GM12875 (cell line): Measurements from ENCODE around the gene SPRR2A.
A peak's percentile ranks its signal among the peaks of the same experiment; 100 is the strongest.

Experiments
- H3K4me3 ChIP-seq: one replicate; pipeline ENCODE4 v1.5.1; 2011; ENCODE audit warnings: low read depth, low read length, control low read depth
- TF ChIP-seq, protein P1 (sequence below): IDR thresholded peaks from 2 replicates; pipeline ENCODE4 v1.5.1; 2011; ENCODE audit warnings: low read depth, mild to moderate bottlenecking, control low read depth, inconsistent platforms, low read length, moderate library complexity, borderline replicate concordance; ENCODE audit not compliant: insufficient read depth

SPRR2A gene

DNA sequence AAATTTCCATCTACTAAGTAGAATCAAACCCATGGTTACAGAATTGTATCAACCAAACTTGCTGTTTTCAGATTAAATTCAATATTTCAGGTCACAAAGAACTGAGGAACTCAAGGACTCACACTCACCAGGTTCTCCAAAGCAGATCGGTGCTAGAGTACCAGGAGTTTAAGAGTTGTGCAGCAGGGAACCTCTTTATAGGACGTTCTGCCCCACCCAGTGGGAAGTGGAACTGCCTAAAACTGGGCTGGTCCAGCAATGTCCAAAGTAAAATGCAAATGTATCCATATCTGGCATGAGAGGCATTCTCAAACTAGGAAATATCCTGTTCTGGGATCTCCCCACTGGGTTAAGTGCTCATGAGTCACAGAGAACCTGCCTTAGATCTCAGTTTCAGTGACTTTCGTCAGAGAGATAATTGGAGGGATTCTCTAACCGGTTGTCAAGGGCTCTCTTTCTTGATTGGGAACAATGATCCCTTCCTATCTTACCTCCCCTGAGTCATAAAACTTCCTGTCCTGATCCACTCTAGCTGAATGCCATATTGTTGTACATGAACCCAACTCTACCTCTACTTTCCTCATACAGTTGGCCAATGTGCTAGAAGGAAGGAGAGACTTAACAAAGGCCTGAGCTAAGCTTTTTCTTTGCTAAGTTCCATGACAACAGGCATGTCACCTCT, 16.2 kb downstream of the SPRR2A start, which contains the start of gene SPRR2D:
Gene SPRR2D (minus strand): TSS at position 171 of the 682 bp plus-strand sequence. CDS start 774 bp downstream, outside the sequence.
- H3K4me3 ChIP-seq, result no peak within 1 kb of the TSS
- TF ChIP-seq, protein P1, sequence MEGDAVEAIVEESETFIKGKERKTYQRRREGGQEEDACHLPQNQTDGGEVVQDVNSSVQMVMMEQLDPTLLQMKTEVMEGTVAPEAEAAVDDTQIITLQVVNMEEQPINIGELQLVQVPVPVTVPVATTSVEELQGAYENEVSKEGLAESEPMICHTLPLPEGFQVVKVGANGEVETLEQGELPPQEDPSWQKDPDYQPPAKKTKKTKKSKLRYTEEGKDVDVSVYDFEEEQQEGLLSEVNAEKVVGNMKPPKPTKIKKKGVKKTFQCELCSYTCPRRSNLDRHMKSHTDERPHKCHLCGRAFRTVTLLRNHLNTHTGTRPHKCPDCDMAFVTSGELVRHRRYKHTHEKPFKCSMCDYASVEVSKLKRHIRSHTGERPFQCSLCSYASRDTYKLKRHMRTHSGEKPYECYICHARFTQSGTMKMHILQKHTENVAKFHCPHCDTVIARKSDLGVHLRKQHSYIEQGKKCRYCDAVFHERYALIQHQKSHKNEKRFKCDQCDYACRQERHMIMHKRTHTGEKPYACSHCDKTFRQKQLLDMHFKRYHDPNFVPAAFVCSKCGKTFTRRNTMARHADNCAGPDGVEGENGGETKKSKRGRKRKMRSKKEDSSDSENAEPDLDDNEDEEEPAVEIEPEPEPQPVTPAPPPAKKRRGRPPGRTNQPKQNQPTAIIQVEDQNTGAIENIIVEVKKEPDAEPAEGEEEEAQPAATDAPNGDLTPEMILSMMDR, result no peak

DNA sequence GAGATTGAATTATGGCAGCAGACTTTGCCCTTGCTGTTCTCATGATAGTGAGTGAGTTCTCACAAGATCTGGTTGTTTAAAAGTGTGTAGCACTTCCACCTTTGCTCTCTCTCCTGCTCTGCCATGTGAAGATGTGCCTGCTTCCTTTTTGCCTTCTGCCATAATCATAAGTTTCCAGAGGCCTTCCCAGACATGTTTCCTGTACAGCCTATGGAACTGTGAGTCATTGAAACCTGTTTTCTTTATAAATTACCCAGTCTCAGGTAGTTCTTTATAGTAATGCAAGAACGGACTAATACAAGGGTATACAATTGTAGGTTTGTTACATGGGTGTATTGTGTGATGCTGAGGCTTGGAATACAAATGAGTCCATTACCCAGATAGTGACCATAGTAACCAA, 22.1 kb downstream of the SPRR2A start:
- H3K4me3 ChIP-seq, result no peak overlapping the region
- TF ChIP-seq, protein P1, result no peak

DNA sequence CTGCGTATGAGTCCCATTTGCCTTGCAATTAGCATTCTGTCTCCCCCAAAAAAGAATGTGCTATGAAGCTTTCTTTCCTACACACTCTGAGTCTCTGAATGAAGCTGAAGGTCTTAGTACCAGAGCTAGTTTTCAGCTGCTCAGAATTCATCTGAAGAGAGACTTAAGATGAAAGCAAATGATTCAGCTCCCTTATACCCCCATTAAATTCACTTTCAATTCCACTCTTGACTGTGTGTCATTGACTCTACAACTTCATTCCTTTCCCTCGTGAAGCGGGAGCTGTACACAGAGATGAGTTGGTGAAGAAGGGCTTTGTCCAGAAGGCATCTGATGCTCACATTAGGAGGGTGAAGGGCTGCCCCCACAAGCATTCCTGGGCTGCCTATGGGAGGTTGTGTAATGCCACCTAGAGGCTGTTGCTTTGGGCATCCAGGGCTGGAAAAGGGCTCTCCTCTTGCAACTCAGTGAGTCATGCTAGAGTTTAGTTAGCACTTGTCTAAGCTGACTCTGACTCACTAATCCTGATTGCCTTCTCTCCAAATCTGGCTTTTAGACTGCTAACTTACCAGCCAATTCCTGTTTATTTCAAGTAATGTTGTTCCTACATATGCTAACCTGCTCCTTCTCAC, 24.5 kb downstream of the SPRR2A start:
- TF ChIP-seq, protein P1, result peak; percentile 26; the same call in 1 of the 2 replicates
- H3K4me3 ChIP-seq, result no peak overlapping the region

DNA sequence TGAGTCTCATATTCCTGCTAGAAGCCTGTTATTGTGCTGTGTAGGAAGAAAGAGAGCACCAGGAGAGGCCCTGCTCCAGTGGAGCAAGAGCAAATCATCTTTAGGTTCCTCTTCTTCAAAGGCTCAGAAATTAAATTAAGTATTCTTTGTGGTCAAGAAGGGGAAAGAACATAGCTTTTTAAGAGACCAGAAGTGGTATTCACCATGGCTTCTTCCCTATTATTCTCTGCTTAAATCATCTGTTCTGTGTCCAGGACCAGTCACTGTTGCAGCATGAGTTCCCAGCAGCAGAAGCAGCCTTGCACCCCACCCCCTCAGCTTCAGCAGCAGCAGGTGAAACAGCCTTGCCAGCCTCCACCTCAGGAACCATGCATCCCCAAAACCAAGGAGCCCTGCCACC, 25.2 kb downstream of the SPRR2A start:
- TF ChIP-seq, protein P1, result no peak
- no peak overlapping the region for H3K4me3 ChIP-seq

DNA sequence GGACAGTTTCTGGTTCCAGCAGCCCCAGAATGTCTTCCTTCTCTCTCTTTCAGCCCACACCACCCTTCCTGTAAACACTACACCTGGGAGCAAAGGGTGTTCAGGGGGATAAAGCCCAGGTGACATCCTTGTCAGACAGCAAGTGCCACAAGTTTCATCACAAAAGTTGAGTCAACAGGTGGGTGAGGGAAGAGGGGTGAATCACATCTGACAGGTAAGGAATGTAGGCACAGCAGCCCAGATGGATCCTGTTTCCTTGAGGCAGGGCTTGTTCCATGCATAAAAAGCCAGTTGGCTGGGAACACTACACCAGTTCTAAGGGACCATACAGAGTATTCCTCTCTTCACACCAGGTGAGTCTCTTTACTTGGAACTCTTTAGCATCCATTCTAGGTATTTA, 26.4 kb downstream of the SPRR2A start, which contains the start of gene SPRR1B:
Gene SPRR1B (plus strand): TSS at position 309 of the 400 bp plus-strand sequence. CDS start 1,143 bp downstream, outside the sequence.
- TF ChIP-seq, protein P1, result no peak
- no peak within 1 kb of the TSS for H3K4me3 ChIP-seq

DNA sequence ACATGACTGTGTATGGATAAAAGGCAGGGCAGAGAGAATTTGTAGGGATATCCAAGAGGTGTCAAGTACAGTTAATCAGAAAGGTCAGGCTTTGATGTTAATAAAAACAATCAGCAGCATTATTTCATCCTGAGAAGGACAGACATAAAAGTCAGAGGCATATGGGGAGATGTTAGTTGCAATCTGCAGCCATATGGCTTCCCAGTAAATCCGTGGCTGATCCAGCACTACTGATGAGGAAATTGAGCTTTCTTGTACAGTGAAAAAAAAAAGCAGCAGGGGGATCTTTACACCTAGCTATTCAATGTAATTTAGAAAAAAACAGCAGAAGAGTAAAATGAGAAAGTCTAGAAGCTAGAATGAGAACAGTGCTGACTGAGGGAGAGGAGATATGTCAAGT, 28.5 kb downstream of the SPRR2A start:
- no peak overlapping the region for H3K4me3 ChIP-seq
- TF ChIP-seq, protein P1, result no peak

DNA sequence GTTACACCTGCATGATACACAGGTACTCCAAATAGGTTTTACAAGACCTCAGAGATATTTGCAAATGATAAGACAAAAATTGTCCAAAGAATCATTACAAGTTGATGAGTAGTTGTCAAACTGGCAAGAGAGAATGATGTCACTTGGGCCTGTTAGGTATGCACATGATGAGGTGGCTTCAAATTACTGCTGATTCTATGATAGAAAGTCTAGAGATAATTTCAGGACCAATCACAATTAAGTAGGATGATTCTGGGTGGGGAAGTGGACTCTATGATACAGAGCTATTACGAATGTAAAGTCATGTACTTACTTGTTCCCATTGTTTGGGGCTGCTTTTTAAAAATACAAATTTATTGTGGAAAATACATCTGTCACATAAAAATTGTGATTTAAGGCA, 31.5 kb downstream of the SPRR2A start:
- no peak overlapping the region for H3K4me3 ChIP-seq
- TF ChIP-seq, protein P1, result no peak
